Activated naive CD8-positive, alpha-beta T cell (primary cell): ENCODE data around the gene PLEKHA6.
A peak's percentile ranks its signal among the peaks of the same experiment; 100 is the strongest.

Experiments used
- H3K27ac Mint-ChIP-seq: one replicate; pipeline ENCODE4 v1.8.0; 2021; ENCODE audit warnings: mixed read lengths
- H3K27me3 Mint-ChIP-seq: one replicate; pipeline ENCODE4 v1.8.0; 2021; ENCODE audit warnings: mixed read lengths
- H3K36me3 Mint-ChIP-seq: one replicate; pipeline ENCODE4 v1.8.0; 2021; ENCODE audit warnings: mixed read lengths
- H3K4me1 Mint-ChIP-seq: one replicate; pipeline ENCODE4 v1.8.0; 2021; ENCODE audit warnings: low read depth, mixed read lengths
- H3K4me3 Mint-ChIP-seq: one replicate; pipeline ENCODE4 v1.8.0; 2021; ENCODE audit warnings: mild to moderate bottlenecking, mixed read lengths
- H3K9me3 Mint-ChIP-seq: one replicate; pipeline ENCODE4 v1.8.0; 2021; ENCODE audit warnings: low read depth, mixed read lengths

PLEKHA6 gene, protein sequence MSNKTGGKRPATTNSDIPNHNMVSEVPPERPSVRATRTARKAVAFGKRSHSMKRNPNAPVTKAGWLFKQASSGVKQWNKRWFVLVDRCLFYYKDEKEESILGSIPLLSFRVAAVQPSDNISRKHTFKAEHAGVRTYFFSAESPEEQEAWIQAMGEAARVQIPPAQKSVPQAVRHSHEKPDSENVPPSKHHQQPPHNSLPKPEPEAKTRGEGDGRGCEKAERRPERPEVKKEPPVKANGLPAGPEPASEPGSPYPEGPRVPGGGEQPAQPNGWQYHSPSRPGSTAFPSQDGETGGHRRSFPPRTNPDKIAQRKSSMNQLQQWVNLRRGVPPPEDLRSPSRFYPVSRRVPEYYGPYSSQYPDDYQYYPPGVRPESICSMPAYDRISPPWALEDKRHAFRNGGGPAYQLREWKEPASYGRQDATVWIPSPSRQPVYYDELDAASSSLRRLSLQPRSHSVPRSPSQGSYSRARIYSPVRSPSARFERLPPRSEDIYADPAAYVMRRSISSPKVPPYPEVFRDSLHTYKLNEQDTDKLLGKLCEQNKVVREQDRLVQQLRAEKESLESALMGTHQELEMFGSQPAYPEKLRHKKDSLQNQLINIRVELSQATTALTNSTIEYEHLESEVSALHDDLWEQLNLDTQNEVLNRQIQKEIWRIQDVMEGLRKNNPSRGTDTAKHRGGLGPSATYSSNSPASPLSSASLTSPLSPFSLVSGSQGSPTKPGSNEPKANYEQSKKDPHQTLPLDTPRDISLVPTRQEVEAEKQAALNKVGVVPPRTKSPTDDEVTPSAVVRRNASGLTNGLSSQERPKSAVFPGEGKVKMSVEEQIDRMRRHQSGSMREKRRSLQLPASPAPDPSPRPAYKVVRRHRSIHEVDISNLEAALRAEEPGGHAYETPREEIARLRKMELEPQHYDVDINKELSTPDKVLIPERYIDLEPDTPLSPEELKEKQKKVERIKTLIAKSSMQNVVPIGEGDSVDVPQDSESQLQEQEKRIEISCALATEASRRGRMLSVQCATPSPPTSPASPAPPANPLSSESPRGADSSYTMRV

GRCh38 chr1:204359474-204360255 is at the start of gene PLEKHA6:
Gene PLEKHA6, minus strand, starts transcription at chr1:204359929. Its CDS starts 86,202 bp downstream, at chr1:204273727.
- H3K27ac Mint-ChIP-seq: no peak within 1 kb of the TSS
- H3K36me3 Mint-ChIP-seq: no peaks in the 10 kb centered on the region
- no peaks in the 10 kb centered on the region for H3K27me3 Mint-ChIP-seq
- H3K9me3 Mint-ChIP-seq: no peaks in the 10 kb centered on the region
- peaks cover 25% of the 10 kb centered on the region for H3K4me1 Mint-ChIP-seq
- H3K4me3 Mint-ChIP-seq: no peak within 1 kb of the TSS

- H3K9me3 Mint-ChIP-seq: no peaks in the 10 kb centered on the region
- H3K27ac Mint-ChIP-seq: peak overlapping the region; percentile 98
- no peaks in the 10 kb centered on the region for H3K27me3 Mint-ChIP-seq
- H3K4me3 Mint-ChIP-seq: peak overlapping the region; percentile 98
- H3K4me1 Mint-ChIP-seq: peaks cover 32% of the 10 kb centered on the region
- peaks cover 16% of the 10 kb centered on the region for H3K36me3 Mint-ChIP-seq
Observed at GRCh38 chr1:204409123-204409522, 49.4 kb upstream of the PLEKHA6 start.

DNA sequence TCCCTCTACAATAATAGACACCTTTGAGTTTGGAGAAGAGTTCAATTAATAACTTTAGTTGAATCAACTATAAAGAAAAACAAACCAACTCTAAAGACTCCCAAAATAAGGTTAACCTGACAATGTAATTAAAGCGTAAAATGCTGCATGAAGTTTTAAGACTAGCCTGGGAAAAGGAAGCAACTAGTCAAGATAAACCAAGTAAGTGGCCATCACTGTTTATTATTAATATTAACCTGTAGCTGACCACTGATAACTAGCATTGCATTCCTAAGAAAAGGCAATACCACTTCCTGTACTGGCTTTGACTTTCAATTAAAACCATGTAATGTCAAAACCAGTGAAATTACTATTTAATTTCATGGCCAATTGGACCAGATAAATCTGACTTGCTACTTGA is 48.9 kb upstream of the PLEKHA6 start:
- no peaks in the 10 kb centered on the region for H3K9me3 Mint-ChIP-seq
- peak overlapping the region; percentile 98 for H3K4me3 Mint-ChIP-seq
- H3K27me3 Mint-ChIP-seq: no peaks in the 10 kb centered on the region
- peaks cover 18% of the 10 kb centered on the region for H3K36me3 Mint-ChIP-seq
- peak overlapping the region; percentile 98 for H3K27ac Mint-ChIP-seq
- H3K4me1 Mint-ChIP-seq: peaks cover 36% of the 10 kb centered on the region

DNA sequence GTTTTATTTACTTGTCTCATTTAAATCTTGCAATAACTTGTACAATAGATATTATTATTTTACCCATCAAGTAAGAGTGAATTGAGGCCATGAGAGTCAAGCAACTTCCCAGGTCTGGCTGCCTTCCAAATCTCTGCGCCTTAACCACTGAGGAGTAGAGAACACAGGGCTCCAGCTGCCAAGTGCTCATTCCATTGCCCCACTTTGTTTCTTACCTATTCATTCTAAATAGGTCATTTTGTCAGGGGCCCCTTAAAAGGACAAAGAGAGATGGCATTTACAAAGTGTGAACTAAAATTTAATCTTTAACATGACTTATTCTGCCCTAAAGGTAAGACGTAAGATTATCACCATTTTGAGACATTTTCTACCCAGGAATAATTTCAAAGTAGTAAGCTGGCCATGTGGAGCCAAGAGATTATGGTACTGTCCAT is 48.4 kb upstream of the PLEKHA6 start:
- Mint-ChIP-seq H3K4me1 (peaks cover 38% of the 10 kb centered on the region), H3K27ac (peak overlapping the region; percentile 98), H3K4me3 (peak overlapping the region; percentile 98), H3K36me3 (peaks cover 18% of the 10 kb centered on the region), H3K27me3 (no peaks in the 10 kb centered on the region), H3K9me3 (no peaks in the 10 kb centered on the region)

DNA sequence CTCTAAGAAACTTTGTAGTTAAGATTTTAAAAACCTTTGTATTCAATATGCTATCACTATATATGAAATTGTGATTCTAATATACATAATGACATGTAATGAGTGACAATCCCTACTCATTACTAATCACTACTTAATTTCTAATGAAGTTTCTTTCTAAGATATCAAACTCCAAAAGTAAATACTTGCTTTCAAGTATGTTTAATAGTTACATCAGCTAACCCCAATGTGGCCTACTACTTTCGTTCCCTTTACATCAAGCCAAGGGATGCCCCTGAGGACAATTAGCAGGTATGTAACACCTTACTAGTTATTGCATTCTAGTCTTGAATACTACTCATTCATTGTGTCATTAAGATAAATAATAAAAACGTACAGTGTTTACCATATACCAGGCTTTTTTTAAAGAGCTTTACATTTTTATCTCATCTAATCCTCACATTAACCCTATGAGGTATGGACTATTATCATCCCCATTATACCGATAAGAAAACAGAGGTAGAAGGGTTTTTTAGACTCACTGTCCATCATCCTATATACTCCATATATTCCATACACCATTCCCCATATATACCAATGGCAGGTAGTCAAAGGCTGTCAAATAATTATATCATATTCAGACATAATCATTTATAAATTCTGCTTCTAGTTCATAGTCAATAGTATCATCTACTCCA is 47.7 kb upstream of the PLEKHA6 start:
- Mint-ChIP-seq H3K4me1 (peaks cover 34% of the 10 kb centered on the region), H3K27me3 (no peaks in the 10 kb centered on the region), H3K27ac (peak overlapping the region; percentile 98), H3K4me3 (peak overlapping the region; percentile 98), H3K9me3 (no peaks in the 10 kb centered on the region), H3K36me3 (peaks cover 18% of the 10 kb centered on the region)

GRCh38 chr1:204406621-204407020 is 46.9 kb upstream of the PLEKHA6 start:
- H3K4me1 Mint-ChIP-seq: peaks cover 33% of the 10 kb centered on the region
- H3K36me3 Mint-ChIP-seq: peaks cover 18% of the 10 kb centered on the region
- peak overlapping the region; percentile 98 for H3K4me3 Mint-ChIP-seq
- no peaks in the 10 kb centered on the region for H3K27me3 Mint-ChIP-seq
- H3K9me3 Mint-ChIP-seq: no peaks in the 10 kb centered on the region
- H3K27ac Mint-ChIP-seq: peak overlapping the region; percentile 75

- no peaks in the 10 kb centered on the region for H3K27me3 Mint-ChIP-seq
- peak overlapping the region; percentile 98 for H3K4me3 Mint-ChIP-seq
- peaks cover 36% of the 10 kb centered on the region for H3K4me1 Mint-ChIP-seq
- no peaks in the 10 kb centered on the region for H3K9me3 Mint-ChIP-seq
- peaks cover 18% of the 10 kb centered on the region for H3K36me3 Mint-ChIP-seq
- H3K27ac Mint-ChIP-seq: peak overlapping the region; percentile 24
Observed at GRCh38 chr1:204405988-204406387, 46.3 kb upstream of the PLEKHA6 start.

DNA sequence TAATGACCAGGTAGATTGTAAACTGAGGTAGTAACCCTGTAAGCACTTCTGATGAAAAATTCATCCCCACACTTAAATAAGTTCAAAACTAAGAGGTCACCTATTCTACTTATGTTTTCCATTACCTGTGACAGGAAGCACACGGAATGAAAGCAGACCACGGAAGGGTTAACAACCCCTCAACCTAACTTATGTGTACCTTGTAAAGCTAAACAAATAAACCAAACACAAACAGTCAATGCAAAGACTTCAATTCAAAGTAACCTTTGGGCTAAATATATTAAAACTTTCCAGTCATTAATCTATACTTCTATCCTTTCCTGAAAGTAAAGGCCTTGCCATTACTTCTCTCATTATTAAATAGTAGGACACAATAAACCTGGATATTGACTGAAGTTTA is 44.9 kb upstream of the PLEKHA6 start:
- H3K27ac Mint-ChIP-seq: peak overlapping the region; percentile 68
- no peaks in the 10 kb centered on the region for H3K27me3 Mint-ChIP-seq
- H3K36me3 Mint-ChIP-seq: peaks cover 14% of the 10 kb centered on the region
- H3K4me1 Mint-ChIP-seq: peaks cover 40% of the 10 kb centered on the region
- H3K4me3 Mint-ChIP-seq: peak overlapping the region; percentile 98
- no peaks in the 10 kb centered on the region for H3K9me3 Mint-ChIP-seq

DNA sequence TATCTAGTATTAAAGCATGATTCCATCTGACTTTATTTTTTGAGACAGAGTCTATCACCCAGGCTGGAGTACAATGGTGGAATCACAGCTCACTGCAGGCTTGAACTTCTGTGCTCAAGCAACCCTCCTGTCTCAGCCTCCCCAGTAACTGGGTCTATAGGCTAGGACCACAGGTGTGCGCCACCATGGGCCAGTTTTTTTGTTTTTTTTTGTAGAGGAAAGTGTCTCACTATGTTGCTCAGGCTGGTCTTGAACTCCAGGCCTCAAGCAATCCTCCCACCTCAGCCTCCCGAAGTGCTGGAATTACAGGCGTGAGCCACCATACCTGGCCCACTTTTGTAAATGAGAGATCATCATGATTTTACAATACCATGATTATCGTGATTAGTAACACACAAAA is 42.7 kb upstream of the PLEKHA6 start:
- H3K4me3 Mint-ChIP-seq: no peak overlapping the region
- H3K27ac Mint-ChIP-seq: peak overlapping the region; percentile 67
- H3K4me1 Mint-ChIP-seq: peaks cover 45% of the 10 kb centered on the region
- H3K27me3 Mint-ChIP-seq: no peaks in the 10 kb centered on the region
- H3K9me3 Mint-ChIP-seq: no peaks in the 10 kb centered on the region
- peaks cover 6% of the 10 kb centered on the region for H3K36me3 Mint-ChIP-seq

- Mint-ChIP-seq H3K4me1 (peaks cover 42% of the 10 kb centered on the region), H3K36me3 (peaks cover 6% of the 10 kb centered on the region), H3K4me3 (no peak overlapping the region), H3K9me3 (no peaks in the 10 kb centered on the region), H3K27me3 (no peaks in the 10 kb centered on the region), H3K27ac (peak overlapping the region; percentile 67)
Observed at GRCh38 chr1:204401730-204402129, 42.0 kb upstream of the PLEKHA6 start.

GRCh38 chr1:204400882-204401510 is 41.3 kb upstream of the PLEKHA6 start:
- no peaks in the 10 kb centered on the region for H3K9me3 Mint-ChIP-seq
- no peak overlapping the region for H3K4me3 Mint-ChIP-seq
- H3K4me1 Mint-ChIP-seq: peaks cover 40% of the 10 kb centered on the region
- H3K27ac Mint-ChIP-seq: peak overlapping the region; percentile 67
- H3K36me3 Mint-ChIP-seq: peaks cover 6% of the 10 kb centered on the region
- H3K27me3 Mint-ChIP-seq: no peaks in the 10 kb centered on the region

DNA sequence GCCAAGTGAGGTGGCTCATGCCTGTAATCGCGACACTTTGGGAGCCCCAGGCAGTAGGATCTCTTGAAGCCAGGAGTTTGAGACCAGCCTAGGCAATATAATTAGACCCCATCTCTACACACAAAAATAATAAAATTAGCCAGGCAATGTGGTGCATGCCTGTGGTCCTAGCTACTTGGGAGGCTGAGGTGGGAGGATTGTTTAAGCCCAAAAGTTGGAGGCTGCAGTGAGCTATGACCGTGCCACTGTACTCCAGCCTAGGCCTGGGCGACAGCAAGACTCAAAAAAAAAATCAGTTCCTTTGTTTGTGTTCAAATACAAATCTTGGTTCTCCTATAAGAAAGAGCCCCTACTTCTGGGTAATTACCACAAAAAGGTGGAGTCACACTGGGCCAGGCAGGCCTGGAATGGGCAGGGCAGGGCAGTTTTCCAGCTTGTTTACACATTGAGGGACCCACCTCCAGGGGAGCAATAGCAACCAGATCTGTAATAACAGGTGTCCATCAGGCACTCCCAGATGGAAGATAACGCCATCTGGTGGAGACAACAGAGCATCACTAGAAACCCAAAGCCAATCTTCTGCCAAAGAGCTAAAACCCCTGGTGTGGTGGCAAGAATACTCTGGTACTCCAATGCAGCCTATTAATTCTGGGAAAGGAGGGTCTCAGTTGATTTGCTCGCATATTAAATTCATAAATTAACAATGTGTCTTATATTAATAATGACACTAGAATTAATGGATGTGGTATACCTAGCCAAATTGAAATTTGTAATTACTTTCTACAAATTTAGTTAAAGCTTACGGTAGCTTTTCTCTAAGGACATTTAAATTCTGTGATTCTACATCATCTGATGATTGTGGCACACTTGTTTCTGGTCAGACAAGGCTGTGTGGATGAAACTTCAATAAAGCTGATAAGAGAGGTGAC is 38.7 kb upstream of the PLEKHA6 start:
- Mint-ChIP-seq H3K4me1 (peaks cover 15% of the 10 kb centered on the region), H3K9me3 (no peaks in the 10 kb centered on the region), H3K4me3 (no peak overlapping the region), H3K27ac (peak overlapping the region; percentile 85), H3K36me3 (peaks cover 4% of the 10 kb centered on the region), H3K27me3 (no peaks in the 10 kb centered on the region)
